GM18505 (cell line): ENCODE data around the gene OSGIN1.

Experiments
- ATAC-seq: cut with Tn5 transposase; IDR thresholded peaks from one replicate; pipeline ENCODE4 v1.9.1; 2021; ENCODE audit not compliant: unreplicated experiment
- POLR2A ChIP-seq: IDR thresholded peaks from 4 replicates; pipeline ENCODE4 v1.6.1; 2011; ENCODE audit warnings: borderline replicate concordance; ENCODE audit not compliant: insufficient read depth, insufficient read length; ENCODE audit errors: extremely low read depth

Gene OSGIN1

GRCh38 chr16:83953796-83954576 is 946 bp downstream of the OSGIN1 start:
- TF ChIP-seq POLR2A, result no peak
- ATAC-seq, result no peak

GRCh38 chr16:83954577-83955016 is 1.6 kb downstream of the OSGIN1 start:
- no peak for ATAC-seq
- no peak for TF ChIP-seq POLR2A

GRCh38 chr16:83955218-83956130 is 2.4 kb downstream of the OSGIN1 start:
- no peak for TF ChIP-seq POLR2A

GRCh38 chr16:83956336-83957289 is 3.6 kb downstream of the OSGIN1 start:
- no peak for ATAC-seq
- no peak for TF ChIP-seq POLR2A

More at GRCh38 chr16:83955218-83956130, 2.4 kb downstream of the OSGIN1 start:
- ATAC-seq, result no peak

- no peak for ATAC-seq
- TF ChIP-seq POLR2A, result no peak
Observed at GRCh38 chr16:83957296-83957855, 4.3 kb downstream of the OSGIN1 start.

- no peak for TF ChIP-seq POLR2A
- ATAC-seq, result no peak
Observed at GRCh38 chr16:83958137-83958845, 5.3 kb downstream of the OSGIN1 start.

- TF ChIP-seq POLR2A, result no peak
- ATAC-seq, result no peak
Observed at GRCh38 chr16:83958846-83959565, 6.0 kb downstream of the OSGIN1 start.

- ATAC-seq, result no peak
Observed at GRCh38 chr16:83959656-83960434, 6.8 kb downstream of the OSGIN1 start.

GRCh38 chr16:83960521-83961249 is 7.6 kb downstream of the OSGIN1 start:
- no peak for TF ChIP-seq POLR2A
- no peak for ATAC-seq

More at GRCh38 chr16:83959656-83960434, 6.8 kb downstream of the OSGIN1 start:
- no peak for TF ChIP-seq POLR2A

GRCh38 chr16:83961591-83961990 is 8.6 kb downstream of the OSGIN1 start:
- no peak for TF ChIP-seq POLR2A
- no peak for ATAC-seq
